ENCODE measurements around the gene BARX1. TPM values are rescaled to one million over a fixed set of nuclear protein-coding genes. Genes with fewer than 3 reads are reported as not detected.
"Not testable (repeated sequence)": the region's sequence is repeated elsewhere in the genome, so short reads cannot be mapped to it uniquely, and the experiment has no call there.

Gene BARX1
- polyA plus RNA-seq, 3 donors from 2014 or later, result not detected

GRCh38 chr9:93941493-93941892 lies 13.7 kb downstream of the BARX1 start:
- Mint-ChIP-seq H3K36me3 (no peaks in the 10 kb centered on the region), H3K9me3 (peaks cover 0 to 2% (median 0%) of the 10 kb centered on the region in 6 donors), H3K27ac (no peak overlapping the region), H3K4me3 (no peak overlapping the region), H3K4me1 (no peaks in the 10 kb centered on the region), H3K27me3 (ENCODE audit: low read depth in 3 of 3) (peaks cover 11 to 27% (median 19%) of the 10 kb centered on the region in 3 donors)
- no peak for DNase-seq

- Mint-ChIP-seq H3K9me3 (peaks cover 0 to 2% (median 0%) of the 10 kb centered on the region in 6 donors), H3K36me3 (no peaks in the 10 kb centered on the region), H3K4me3 (no peak overlapping the region), H3K27ac (no peak overlapping the region), H3K27me3 (ENCODE audit: low read depth in 3 of 3) (peaks cover 10 to 24% (median 16%) of the 10 kb centered on the region in 3 donors), H3K4me1 (no peaks in the 10 kb centered on the region)
- DNase-seq, result no peak
These were observed 14.2 kb downstream of the BARX1 start for GRCh38 chr9:93940951-93941350.

DNA sequence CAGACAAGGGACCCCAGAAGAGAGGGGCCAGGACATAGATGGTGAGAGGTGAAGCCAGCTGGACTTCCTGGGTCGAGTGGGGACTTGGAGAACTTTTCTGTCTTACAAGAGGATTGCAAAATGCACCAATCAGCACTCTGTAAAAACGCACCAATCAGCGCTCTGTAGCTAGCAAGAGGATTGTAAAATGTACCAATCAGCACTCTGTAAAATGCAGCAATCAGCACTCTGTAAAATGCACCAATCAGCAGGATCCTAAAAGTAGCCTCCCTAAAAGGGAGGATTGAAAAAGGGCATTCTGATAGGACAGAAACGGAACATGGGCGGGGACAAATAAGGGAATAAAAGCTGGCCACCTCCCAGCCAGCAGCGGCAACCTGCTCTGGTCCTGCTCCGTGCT lies 15.6 kb downstream of the BARX1 start:
- not testable (repeated sequence) for H3K27ac Mint-ChIP-seq

GRCh38 chr9:93937193-93937592 lies 18.0 kb downstream of the BARX1 start:
- no peaks in the 10 kb centered on the region for H3K36me3 Mint-ChIP-seq
- H3K27me3 Mint-ChIP-seq (ENCODE audit: low read depth in 3 of 3), result peaks cover 6 to 11% (median 9%) of the 10 kb centered on the region in 3 donors
- no peak overlapping the region for H3K4me3 Mint-ChIP-seq
- DNase-seq, result no peak
- no peak overlapping the region for H3K27ac Mint-ChIP-seq
- H3K4me1 Mint-ChIP-seq, result no peaks in the 10 kb centered on the region
- H3K9me3 Mint-ChIP-seq, result no peaks in the 10 kb centered on the region

More for the DNA sequence above, 15.6 kb downstream of the BARX1 start:
- H3K9me3 Mint-ChIP-seq, H3K4me3 Mint-ChIP-seq, H3K36me3 Mint-ChIP-seq, DNase-seq, H3K4me1 Mint-ChIP-seq: not testable (repeated sequence)
- peaks cover 11 to 20% (median 11%) of the 10 kb centered on the region in 3 donors for H3K27me3 Mint-ChIP-seq (ENCODE audit: low read depth in 3 of 3)

- DNase-seq, result no peak
- Mint-ChIP-seq H3K4me3 (no peak overlapping the region), H3K36me3 (no peaks in the 10 kb centered on the region), H3K27ac (no peak overlapping the region), H3K4me1 (no peaks in the 10 kb centered on the region), H3K9me3 (no peaks in the 10 kb centered on the region), H3K27me3 (ENCODE audit: low read depth in 3 of 3) (peaks cover 2 to 13% (median 2%) of the 10 kb centered on the region in 3 donors)
These were observed 23.2 kb downstream of the BARX1 start for GRCh38 chr9:93931905-93932304.

DNA sequence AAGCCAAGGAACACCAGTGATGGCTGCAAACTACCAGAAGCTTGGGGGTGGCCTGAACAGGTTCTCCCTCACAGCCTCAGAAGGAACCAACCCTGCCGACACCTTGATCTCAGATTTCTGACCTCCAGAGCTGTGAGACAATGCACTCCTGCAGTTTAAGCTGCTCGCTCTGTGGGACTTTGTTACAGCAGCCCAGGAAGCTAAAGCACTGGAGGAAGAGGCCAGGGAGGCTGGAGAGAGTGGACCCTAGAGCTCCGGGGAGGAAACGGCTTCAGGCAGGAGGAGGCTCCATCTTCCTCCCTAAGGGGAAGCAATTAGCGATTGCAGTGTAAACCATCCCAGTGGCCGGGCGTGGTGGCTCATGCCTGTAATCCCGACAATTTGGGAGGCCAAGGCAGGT lies 25.1 kb downstream of the BARX1 start:
- Mint-ChIP-seq H3K9me3 (no peaks in the 10 kb centered on the region), H3K27me3 (ENCODE audit: low read depth in 3 of 3) (peaks cover 2 to 11% (median 2%) of the 10 kb centered on the region in 3 donors), H3K27ac (no peak overlapping the region), H3K4me1 (no peaks in the 10 kb centered on the region), H3K36me3 (no peaks in the 10 kb centered on the region), H3K4me3 (no peak overlapping the region)
- DNase-seq, result no peak

GRCh38 chr9:93929231-93929630 lies 25.9 kb downstream of the BARX1 start:
- Mint-ChIP-seq H3K36me3 (no peaks in the 10 kb centered on the region), H3K27me3 (ENCODE audit: low read depth in 3 of 3) (peaks cover 0 to 11% (median 2%) of the 10 kb centered on the region in 3 donors), H3K9me3 (no peaks in the 10 kb centered on the region), H3K4me3 (no peak overlapping the region), H3K4me1 (no peaks in the 10 kb centered on the region), H3K27ac (no peak overlapping the region)
- DNase-seq, result no peak

- Mint-ChIP-seq H3K27me3 (ENCODE audit: low read depth in 3 of 3) (peaks cover 0 to 5% (median 0%) of the 10 kb centered on the region in 3 donors), H3K36me3 (no peaks in the 10 kb centered on the region), H3K27ac (no peak overlapping the region), H3K4me1 (no peaks in the 10 kb centered on the region), H3K9me3 (no peaks in the 10 kb centered on the region), H3K4me3 (no peak overlapping the region)
- no peak for DNase-seq
These were observed 32.6 kb downstream of the BARX1 start for GRCh38 chr9:93922535-93922934.

- peaks cover 0 to 8% (median 1%) of the 10 kb centered on the region in 3 donors for H3K27me3 Mint-ChIP-seq (ENCODE audit: low read depth in 3 of 3)
- no peak overlapping the region for H3K4me3 Mint-ChIP-seq
- no peaks in the 10 kb centered on the region for H3K9me3 Mint-ChIP-seq
- DNase-seq, result no peak
- H3K4me1 Mint-ChIP-seq, result no peaks in the 10 kb centered on the region
- H3K27ac Mint-ChIP-seq, result no peak overlapping the region
- no peaks in the 10 kb centered on the region for H3K36me3 Mint-ChIP-seq
These were observed 34.9 kb downstream of the BARX1 start for GRCh38 chr9:93920131-93920800.

DNA sequence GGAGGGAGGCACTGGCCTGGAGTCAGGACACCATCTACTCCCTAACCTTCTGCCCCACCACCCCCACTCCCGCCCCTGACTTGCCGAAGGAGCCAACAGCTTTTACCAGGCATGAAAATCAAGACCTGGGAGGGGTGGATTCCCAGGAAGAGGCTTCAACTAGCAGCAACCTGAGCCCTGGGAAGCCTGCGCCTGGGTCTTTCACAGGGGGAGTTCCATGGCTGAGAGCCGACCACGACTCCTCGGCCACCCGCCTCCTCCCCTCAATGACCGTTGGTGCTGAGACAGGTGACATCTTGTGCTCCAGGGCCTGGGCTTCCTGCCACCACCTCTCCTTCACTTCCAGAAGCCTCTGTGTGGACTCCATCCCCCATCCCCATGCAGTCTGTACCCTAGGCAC lies 37.1 kb downstream of the BARX1 start:
- Mint-ChIP-seq H3K36me3 (no peaks in the 10 kb centered on the region), H3K27me3 (ENCODE audit: low read depth in 3 of 3) (peaks cover 0 to 8% (median 1%) of the 10 kb centered on the region in 3 donors), H3K4me1 (no peaks in the 10 kb centered on the region), H3K27ac (no peak overlapping the region), H3K9me3 (no peaks in the 10 kb centered on the region), H3K4me3 (no peak overlapping the region)
- DNase-seq, result no peak

DNA sequence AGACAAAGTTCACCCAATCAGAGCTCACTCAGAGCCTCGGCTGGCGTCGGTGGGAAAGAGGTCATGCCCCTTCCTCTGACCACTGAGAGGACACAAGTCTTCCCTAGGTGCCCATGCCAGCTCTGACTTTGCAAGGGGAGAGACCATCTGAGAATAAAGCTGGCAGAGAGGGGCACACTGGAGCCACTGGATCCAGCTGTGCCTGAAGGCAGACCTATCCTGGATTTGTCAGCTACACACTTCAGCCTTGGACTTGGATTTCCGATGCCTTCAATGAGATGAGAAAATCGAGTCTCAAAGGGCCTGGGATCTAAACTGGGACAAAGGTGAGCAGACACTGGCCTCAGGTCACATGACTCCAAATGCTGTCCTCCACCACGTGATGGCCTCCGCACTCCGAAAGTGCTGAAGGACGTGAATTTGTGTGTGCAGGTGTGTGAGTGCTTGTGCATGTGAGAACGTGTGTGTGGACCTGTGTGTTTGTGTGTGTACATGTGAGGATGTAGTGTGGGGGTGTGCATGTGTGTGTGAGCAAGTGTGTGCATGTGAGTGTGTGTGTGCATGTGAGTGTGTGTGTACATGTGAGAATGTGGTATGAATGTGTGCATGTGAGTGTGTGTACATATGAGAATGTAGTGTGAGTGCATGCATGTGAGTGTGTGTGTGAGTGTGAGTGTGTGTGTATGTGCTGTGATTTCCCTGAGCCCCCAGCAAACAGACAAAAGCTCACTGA lies 37.9 kb downstream of the BARX1 start:
- H3K27me3 Mint-ChIP-seq (ENCODE audit: low read depth in 3 of 3), result peaks cover 0 to 8% (median 1%) of the 10 kb centered on the region in 3 donors
- no peak for DNase-seq
- H3K4me1 Mint-ChIP-seq, result no peaks in the 10 kb centered on the region
- no peak overlapping the region for H3K4me3 Mint-ChIP-seq
- no peak overlapping the region for H3K27ac Mint-ChIP-seq
- no peaks in the 10 kb centered on the region for H3K9me3 Mint-ChIP-seq
- no peaks in the 10 kb centered on the region for H3K36me3 Mint-ChIP-seq

GRCh38 chr9:93916358-93916757 lies 38.8 kb downstream of the BARX1 start:
- H3K4me3 Mint-ChIP-seq, result no peak overlapping the region
- no peaks in the 10 kb centered on the region for H3K4me1 Mint-ChIP-seq
- no peaks in the 10 kb centered on the region for H3K36me3 Mint-ChIP-seq
- no peak for DNase-seq
- no peak overlapping the region for H3K27ac Mint-ChIP-seq
- peaks cover 0 to 8% (median 1%) of the 10 kb centered on the region in 3 donors for H3K27me3 Mint-ChIP-seq (ENCODE audit: low read depth in 3 of 3)
- no peaks in the 10 kb centered on the region for H3K9me3 Mint-ChIP-seq

DNA sequence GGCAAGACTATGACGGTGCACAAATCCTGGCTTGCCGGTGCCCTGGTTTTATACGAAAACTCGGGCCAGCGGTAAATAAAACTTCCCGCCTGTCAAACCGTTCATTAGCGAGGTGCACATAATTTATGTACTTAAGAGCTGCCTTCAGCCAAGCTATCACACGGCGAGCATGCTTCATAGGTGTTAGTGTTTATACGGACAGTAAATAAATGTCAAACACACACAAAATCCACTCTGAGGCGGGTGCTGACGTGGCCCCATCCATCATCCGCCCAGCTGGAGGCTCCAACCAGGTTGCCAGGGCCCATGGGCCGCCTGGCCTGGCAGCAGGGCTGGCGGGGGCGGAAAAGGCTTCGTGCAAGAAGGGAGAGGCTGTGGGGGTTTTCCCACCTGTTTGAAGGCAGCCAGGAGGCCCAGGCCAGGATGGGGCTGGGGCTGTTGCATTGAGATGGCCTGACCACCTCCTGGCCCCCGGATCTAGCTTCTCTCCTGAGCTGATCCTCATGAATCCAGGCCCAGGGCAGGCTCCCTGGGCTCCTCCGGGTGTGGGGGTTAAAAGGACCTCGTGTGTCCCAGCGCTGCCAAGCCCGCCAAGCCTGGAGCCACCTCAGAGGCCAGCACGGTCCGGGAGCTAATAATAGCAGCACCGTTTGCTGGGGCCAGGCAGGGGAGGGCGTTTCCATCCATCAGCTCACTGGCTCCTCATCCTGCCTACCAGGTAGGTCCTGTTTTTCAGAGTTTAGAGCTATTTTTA lies 43.2 kb downstream of the BARX1 start:
- no peak overlapping the region for H3K4me3 Mint-ChIP-seq
- DNase-seq, result no peak
- H3K9me3 Mint-ChIP-seq, result no peaks in the 10 kb centered on the region
- H3K27ac Mint-ChIP-seq, result no peak overlapping the region
- H3K4me1 Mint-ChIP-seq, result no peaks in the 10 kb centered on the region
- peaks cover 0 to 3% (median 1%) of the 10 kb centered on the region in 3 donors for H3K27me3 Mint-ChIP-seq (ENCODE audit: low read depth in 3 of 3)
- H3K36me3 Mint-ChIP-seq, result no peaks in the 10 kb centered on the region

- Mint-ChIP-seq H3K27ac (no peak overlapping the region), H3K9me3 (peaks cover 0 to 3% (median 0%) of the 10 kb centered on the region in 6 donors), H3K4me3 (no peak overlapping the region)
These were observed 43.9 kb downstream of the BARX1 start for GRCh38 chr9:93911136-93911745.

More at GRCh38 chr9:93911136-93911745, 43.9 kb downstream of the BARX1 start:
- Mint-ChIP-seq H3K4me1 (no peaks in the 10 kb centered on the region), H3K36me3 (no peaks in the 10 kb centered on the region), H3K27me3 (ENCODE audit: low read depth in 3 of 3) (peaks cover under 1 to 4% (median 3%) of the 10 kb centered on the region in 3 donors)
- no peak for DNase-seq
